GM12878 (cell line): ENCODE measurements around the gene SLC38A8. TPM values are rescaled to one million over a fixed set of nuclear protein-coding genes. Genes with fewer than 3 reads are reported as not detected.

Experiments used
- ATAC-seq: fragments of 200-7000 bp; cut with Tn5 transposase; 3 replicates; pipeline ENCODE4 v1.9.1; 2020; ENCODE audit warnings: mild to moderate bottlenecking, moderate library complexity
- BruUV-seq: library from RNA; stranded (reverse); fragments of 400-500 nt; replicated peaks from 2 replicates; lab custom pipeline; 2021; lab: Mats Ljungman, UMichigan
- CTCF ChIA-PET: fragments of 300-600 bp; sonication (Branson Sonifier 250); formaldehyde crosslinking; extraction: SDS; loops from one replicate; lab custom pipeline; 2021; ENCODE audit warnings: inconsistent platforms; lab: Yijun Ruan, JAX
- POLR2A ChIA-PET: fragments of 350-600 bp; formaldehyde crosslinking; extraction: SDS; loops from one replicate; lab custom pipeline; 2021; ENCODE audit warnings: inconsistent platforms; lab: Charles Lee
- RAD21 ChIA-PET: fragments of 300-600 bp; sonication (Branson Sonifier 250); formaldehyde crosslinking; loops from one replicate; lab custom pipeline; 2023; ENCODE audit warnings: antibody characterized with exemption; ENCODE audit not compliant: unreplicated experiment; lab: Charles Lee
- SMC1A ChIA-PET: fragments of 300-600 bp; sonication (Branson Sonifier 250); formaldehyde crosslinking; loops from one replicate; lab custom pipeline; 2023; ENCODE audit not compliant: unreplicated experiment, uncharacterized antibody; lab: Charles Lee
- DNase-seq: peaks from one replicate; pipeline ENCODE4 v3.0.0-alpha.2; 2011; ENCODE audit warnings: low read depth, low spot score
- FAIRE-seq: peaks from 3 replicates; lab custom pipeline; 2011; peaks lifted over from hg19 to GRCh38; lab: Jason Lieb, UNC
- H2AFZ ChIP-seq: 2 replicates; pipeline ENCODE4 v1.6.0; 2011; ENCODE audit warnings: low read depth, low read length, control low read depth; ENCODE audit not compliant: control insufficient read depth
- H3K27ac ChIP-seq: 2 replicates; pipeline ENCODE4 v1.5.1; 2011; ENCODE audit warnings: control low read depth; ENCODE audit not compliant: control insufficient read depth, insufficient read depth
- H3K27me3 ChIP-seq, 2 experiments: replicated peaks in 1 of 2; 2 replicates each; pipeline versions ENCODE4 v1.6.0 to v1.6.1; 2011; ENCODE audit warnings: low read length in 1 of 2; ENCODE audit not compliant: control insufficient read depth in 2 of 2, insufficient read depth in 2 of 2
- H3K36me3 ChIP-seq, 2 experiments: 2 replicates each; pipeline ENCODE4 v1.5.1; 2011; ENCODE audit warnings: low read length in 1 of 2; ENCODE audit not compliant: control insufficient read depth in 2 of 2, insufficient read depth in 2 of 2
- H3K4me1 ChIP-seq: 2 replicates; pipeline ENCODE4 v1.6.1; 2011; ENCODE audit warnings: mild to moderate bottlenecking, low read length, moderate library complexity, mixed read lengths; ENCODE audit not compliant: control insufficient read depth, insufficient read depth
- H3K4me2 ChIP-seq: 2 replicates; pipeline ENCODE4 v1.6.0; 2011; ENCODE audit warnings: control low read depth; ENCODE audit not compliant: control insufficient read depth, insufficient read depth
- H3K4me3 ChIP-seq: fragments of 200-600 bp; sonication (generic); 2 replicates; pipeline ENCODE4 v1.5.1; 2016
- H3K79me2 ChIP-seq: 2 replicates; pipeline ENCODE4 v1.6.0; 2011; ENCODE audit warnings: low read length; ENCODE audit not compliant: control insufficient read depth, insufficient read depth
- H3K9ac ChIP-seq: 2 replicates; pipeline ENCODE4 v1.8.0; 2011; ENCODE audit warnings: low read length, control low read depth, mixed read lengths; ENCODE audit not compliant: control insufficient read depth, insufficient read depth
- H3K9me3 ChIP-seq: replicated peaks from 3 replicates; pipeline ENCODE4 v1.5.1; 2011; ENCODE audit warnings: mild to moderate bottlenecking, low read length; ENCODE audit not compliant: control insufficient read depth, insufficient read depth
- H4K20me1 ChIP-seq: 2 replicates; pipeline ENCODE4 v1.6.0; 2011; ENCODE audit not compliant: control insufficient read depth, insufficient read depth
- CUX1 ChIP-seq: IDR thresholded peaks from 2 replicates; pipeline ENCODE4 v1.6.1; 2012; ENCODE audit warnings: improper control_type of control experiment, low read depth, low read length; ENCODE audit not compliant: insufficient replicate concordance
- SPI1 ChIP-seq: IDR thresholded peaks from 2 replicates; pipeline ENCODE4 v1.6.1; 2011; ENCODE audit warnings: low read depth, mild to moderate bottlenecking, low read length, moderate library complexity, borderline replicate concordance; ENCODE audit not compliant: insufficient read depth
- TCF3 ChIP-seq: IDR thresholded peaks from 2 replicates; pipeline ENCODE4 v1.6.1; 2012; ENCODE audit warnings: low read depth, mild to moderate bottlenecking, low read length, borderline replicate concordance; ENCODE audit not compliant: insufficient read depth
- USF1 ChIP-seq: IDR thresholded peaks from 2 replicates; pipeline ENCODE4 v1.6.1; 2011; ENCODE audit warnings: borderline replicate concordance, low read depth, mild to moderate bottlenecking, moderate library complexity, mixed read lengths, low read length; ENCODE audit not compliant: insufficient read depth; ENCODE audit errors: extremely low read length
- WGBS: methylation state at CpG from one replicate; pipeline ENCODE4 v1.1.6; 2016; ENCODE audit warnings: low lambda C conversion rate; ENCODE audit not compliant: insufficient replicate concordance, insufficient coverage; ENCODE audit errors: missing lambda C conversion rate; 5-methylcytosine and 5-hydroxymethylcytosine counted together
- in situ Hi-C: fragments of 300-500 bp; cut with MboI; formaldehyde crosslinking; loops from 9 replicates; pipeline ENCODE4 v1.14.3; 2018; ENCODE audit warnings: mixed read lengths
- intact Hi-C: fragments of 100-400 bp; cut with micrococcal nuclease; formaldehyde crosslinking; loops from one replicate; pipeline ENCODE4 v1.14.2; 2022; ENCODE audit not compliant: unreplicated experiment
- polyA plus RNA-seq, 11 experiments: library from polyadenylated mRNA; depleted of rRNA in 4 of 11; unstranded in 6 of 11; stranded (reverse) in 5 of 11; fragments of >200 nt; fragmentation: Nextera tagmentation in 4 of 11; fragmentation: Illumina TruSeq in 1 of 11; extraction: Ambion mirVana in 4 of 11; extraction: Trizol in 1 of 11; gene quantifications; 1 replicate in 1 of 11; 2 replicates in 10 of 11; pipeline versions ENCODE4 v1.2.1 to v1.2.3, GENCODE V29; 2011 to 2016; ENCODE audit warnings: inconsistent platforms in 2 of 11, missing spikeins in 2 of 11, low read depth in 1 of 11
- total RNA-seq, 4 experiments: library from RNA; depleted of rRNA in 3 of 4; stranded (reverse); fragments of >200 nt in 3 of 4; fragmentation: Illumina TruSeq in 1 of 4; extraction: Trizol in 1 of 4; gene quantifications; 2 replicates each; pipeline versions ENCODE4 v1.2.1 to v1.2.3, GENCODE V29; 2013 to 2021

SLC38A8 gene
- total and polyA plus RNA-seq, 10 of the 15 experiments (the other 5 are each of a cell fraction or from before 2014, with no cell fraction given) = not detected

DNA sequence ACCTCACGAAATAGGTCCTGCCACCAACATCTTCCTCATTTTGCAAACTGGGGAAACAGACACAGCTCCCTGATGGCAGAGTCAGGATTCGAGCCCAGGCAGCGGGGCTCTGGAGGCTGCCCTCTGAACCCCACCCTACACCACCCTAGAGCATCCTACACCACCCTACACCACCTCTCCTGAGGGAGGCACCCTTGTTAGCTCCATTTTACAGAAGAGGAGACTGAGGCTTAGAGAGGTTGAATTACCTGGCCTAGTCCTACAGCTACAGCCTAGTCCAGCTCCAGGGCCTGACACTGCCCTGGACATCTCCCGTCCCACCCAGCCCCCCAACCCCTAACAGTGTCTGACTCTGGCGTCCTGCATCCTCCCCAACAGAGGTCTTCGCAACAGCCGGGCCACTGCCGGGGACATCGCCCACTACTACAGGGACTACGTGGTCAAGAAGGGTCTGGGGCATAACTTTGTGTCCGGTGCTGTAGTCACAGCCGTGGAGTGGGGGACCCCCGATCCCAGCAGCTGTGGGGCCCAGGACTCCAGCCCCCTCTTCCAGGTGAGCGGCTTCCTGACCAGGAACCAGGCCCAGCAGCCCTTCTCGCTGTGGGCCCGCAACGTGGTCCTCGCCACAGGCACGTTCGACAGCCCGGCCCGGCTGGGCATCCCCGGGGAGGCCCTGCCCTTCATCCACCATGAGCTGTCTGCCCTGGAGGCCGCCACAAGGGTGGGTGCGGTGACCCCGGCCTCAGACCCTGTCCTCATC is 77.7 kb downstream of the SLC38A8 start:
- no peak overlapping the region for H3K9ac ChIP-seq
- ATAC-seq (no peak), FAIRE-seq (no peak), DNase-seq (no peak)
- 59% methylated on average over 23 of the region's 26 CpGs for WGBS
- no peak overlapping the region for H3K4me3 ChIP-seq
- CTCF ChIA-PET = interaction anchor here (1.3 kb wide), 1 partner anchor 101 kb away, joined by 4 read pairs; no protein-coding TSS in a partner anchor
- no TSS peak for BruUV-seq
- H3K4me2 ChIP-seq = no peak overlapping the region
- POLR2A ChIA-PET = no interaction called here
- no peaks in the 10 kb centered on the region for H3K9me3 ChIP-seq
- SMC1A ChIA-PET = no interaction called here
- no peaks in the 10 kb centered on the region for H3K4me1 ChIP-seq
- TF ChIP-seq SPI1 = no peak
- no peak for TF ChIP-seq CUX1
- TF ChIP-seq TCF3 = no peak
- no peak for TF ChIP-seq USF1
- intact Hi-C loops = no loop called here
- RAD21 ChIA-PET = no interaction called here
- no peak overlapping the region for H3K27ac ChIP-seq
- in situ Hi-C loops = no loop called here
- no peaks in the 10 kb centered on the region for H3K79me2 ChIP-seq
- H4K20me1 ChIP-seq = no peaks in the 10 kb centered on the region
- no peak overlapping the region for H2AFZ ChIP-seq
- no peaks in the 10 kb centered on the region for H3K36me3 ChIP-seq
- no peaks in the 10 kb centered on the region for H3K27me3 ChIP-seq
